Astrocyte (in vitro differentiated cells and primary cell): ENCODE data around the gene ZNF234. TPM values are rescaled to one million over a fixed set of nuclear protein-coding genes. Genes with fewer than 3 reads are reported as not detected.
"Not testable (repeated sequence)": the region's sequence is repeated elsewhere in the genome, so short reads cannot be mapped to it uniquely, and the experiment has no call there.

ENCODE experiments used
- DNase-seq: peaks from one replicate; pipeline ENCODE4 v3.0.0-alpha.2; 2010; ENCODE audit warnings: low read depth
- FAIRE-seq: peaks from 2 replicates; lab custom pipeline; 2011; peaks lifted over from hg19 to GRCh38; lab: Jason Lieb, UNC
- H2AFZ ChIP-seq: 2 replicates; pipeline ENCODE4 v1.6.0; 2012; ENCODE audit warnings: low read depth, low read length, inconsistent platforms
- H3K27ac ChIP-seq: 2 replicates; pipeline ENCODE4 v1.5.1; 2011; ENCODE audit warnings: low read depth, low read length, inconsistent platforms
- H3K27me3 ChIP-seq: 2 replicates; pipeline ENCODE4 v1.6.0; 2011; ENCODE audit warnings: low read length, inconsistent platforms; ENCODE audit not compliant: insufficient read depth
- H3K36me3 ChIP-seq: 2 replicates; pipeline ENCODE4 v1.5.1; 2011; ENCODE audit warnings: low read length, inconsistent platforms; ENCODE audit not compliant: insufficient read depth
- H3K4me1 ChIP-seq: 2 replicates; pipeline ENCODE4 v1.5.1; 2011; ENCODE audit warnings: low read length, inconsistent platforms; ENCODE audit not compliant: insufficient read depth
- H3K4me2 ChIP-seq: 2 replicates; pipeline ENCODE4 v1.6.0; 2012; ENCODE audit warnings: low read length, inconsistent platforms
- H3K4me3 ChIP-seq: 2 replicates; pipeline ENCODE4 v1.5.1; 2011; ENCODE audit warnings: low read depth, mild to moderate bottlenecking, low read length, inconsistent platforms; ENCODE audit not compliant: insufficient read depth
- H3K79me2 ChIP-seq: 2 replicates; pipeline ENCODE4 v1.6.0; 2012; ENCODE audit warnings: mild to moderate bottlenecking, low read length, inconsistent platforms; ENCODE audit not compliant: insufficient read depth
- H3K9ac ChIP-seq: 2 replicates; pipeline ENCODE4 v1.6.0; 2012; ENCODE audit warnings: mild to moderate bottlenecking, low read length, inconsistent platforms
- H3K9me3 ChIP-seq: 2 replicates; pipeline ENCODE4 v1.5.1; 2012; ENCODE audit warnings: low read depth, mild to moderate bottlenecking, low read length, inconsistent platforms; ENCODE audit not compliant: insufficient read depth
- H4K20me1 ChIP-seq: 2 replicates; pipeline ENCODE4 v1.6.0; 2012; ENCODE audit warnings: low read length, inconsistent platforms; ENCODE audit not compliant: insufficient read depth
- H3K27ac Mint-ChIP-seq: one replicate; pipeline ENCODE4 v1.8.0; 2021; ENCODE audit warnings: mild to moderate bottlenecking, mixed read lengths; ENCODE audit not compliant: unreplicated experiment
- H3K27me3 Mint-ChIP-seq: one replicate; pipeline ENCODE4 v1.8.0; 2021; ENCODE audit warnings: low read depth, mixed read lengths; ENCODE audit not compliant: unreplicated experiment
- H3K36me3 Mint-ChIP-seq: one replicate; pipeline ENCODE4 v1.8.0; 2021; ENCODE audit warnings: low read depth, mixed read lengths; ENCODE audit not compliant: unreplicated experiment
- H3K4me1 Mint-ChIP-seq: one replicate; pipeline ENCODE4 v1.8.0; 2021; ENCODE audit warnings: low read depth, mixed read lengths; ENCODE audit not compliant: unreplicated experiment
- H3K4me3 Mint-ChIP-seq: one replicate; pipeline ENCODE4 v1.8.0; 2021; ENCODE audit warnings: mild to moderate bottlenecking, moderate library complexity, mixed read lengths; ENCODE audit not compliant: unreplicated experiment
- H3K9me3 Mint-ChIP-seq: one replicate; pipeline ENCODE4 v1.8.0; 2021; ENCODE audit warnings: mild to moderate bottlenecking, mixed read lengths; ENCODE audit not compliant: unreplicated experiment
- CTCF ChIP-seq: IDR thresholded peaks from 2 replicates; pipeline ENCODE4 v1.5.1; 2011; ENCODE audit warnings: low read depth, mild to moderate bottlenecking, inconsistent platforms, low read length, moderate library complexity; ENCODE audit not compliant: insufficient read depth
- EZH2 ChIP-seq: IDR thresholded peaks from 2 replicates; pipeline ENCODE4 v1.6.1; 2012; ENCODE audit warnings: mild to moderate bottlenecking, low read length, inconsistent platforms; ENCODE audit not compliant: insufficient read depth
- total RNA-seq: library from RNA; stranded (reverse); gene quantifications from 2 replicates; pipeline ENCODE4 v1.2.1, GENCODE V29; 2021

The ZNF234 gene
- total RNA-seq, 1 donor from 2014 or later: 11.6 TPM

GRCh38 chr19:44202470-44202869, 61.1 kb downstream of the ZNF234 start:
- H3K4me3 Mint-ChIP-seq: no peak overlapping the region
- H3K9me3 Mint-ChIP-seq: no peaks in the 10 kb centered on the region

GRCh38 chr19:44202974-44203373, 61.6 kb downstream of the ZNF234 start:
- no peak for DNase-seq
- Mint-ChIP-seq H3K4me3 (no peak overlapping the region), H3K36me3 (no peaks in the 10 kb centered on the region), H3K4me1 (no peaks in the 10 kb centered on the region), H3K27ac (no peak overlapping the region), H3K9me3 (no peaks in the 10 kb centered on the region), H3K27me3 (no peaks in the 10 kb centered on the region)
- no peak overlapping the region for H3K4me2 ChIP-seq
- no peaks in the 10 kb centered on the region for H3K4me1 ChIP-seq
- H4K20me1 ChIP-seq: no peaks in the 10 kb centered on the region
- H2AFZ ChIP-seq: no peak overlapping the region
- H3K36me3 ChIP-seq: no peaks in the 10 kb centered on the region
- FAIRE-seq: no peak
- H3K27me3 ChIP-seq: no peaks in the 10 kb centered on the region
- no peak overlapping the region for H3K9ac ChIP-seq
- no peaks in the 10 kb centered on the region for H3K79me2 ChIP-seq
- no peak overlapping the region for H3K27ac ChIP-seq
- H3K9me3 ChIP-seq: no peaks in the 10 kb centered on the region
- TF ChIP-seq CTCF (no peak), EZH2 (no peak)
- H3K4me3 ChIP-seq: no peak overlapping the region

More at GRCh38 chr19:44202470-44202869, 61.1 kb downstream of the ZNF234 start:
- no peaks in the 10 kb centered on the region for H3K27me3 Mint-ChIP-seq
- FAIRE-seq (no peak), DNase-seq (peak; percentile 2)
- no peak overlapping the region for H3K4me2 ChIP-seq
- no peak overlapping the region for H3K27ac Mint-ChIP-seq
- H3K9me3 ChIP-seq: no peaks in the 10 kb centered on the region
- no peaks in the 10 kb centered on the region for H3K27me3 ChIP-seq
- no peaks in the 10 kb centered on the region for H3K4me1 Mint-ChIP-seq
- no peak overlapping the region for H3K27ac ChIP-seq
- H2AFZ ChIP-seq: no peak overlapping the region
- no peaks in the 10 kb centered on the region for H3K36me3 Mint-ChIP-seq
- no peak overlapping the region for H3K9ac ChIP-seq
- no peaks in the 10 kb centered on the region for H3K4me1 ChIP-seq
- H4K20me1 ChIP-seq: no peaks in the 10 kb centered on the region
- H3K36me3 ChIP-seq: no peaks in the 10 kb centered on the region
- TF ChIP-seq EZH2 (no peak), CTCF (no peak)
- no peak overlapping the region for H3K4me3 ChIP-seq
- no peaks in the 10 kb centered on the region for H3K79me2 ChIP-seq

- not testable (repeated sequence) for H3K4me2 ChIP-seq, H3K9me3 ChIP-seq, H3K4me3 ChIP-seq, H3K4me1 Mint-ChIP-seq, H3K4me1 ChIP-seq, H3K9me3 Mint-ChIP-seq, FAIRE-seq, H3K79me2 ChIP-seq, H3K9ac ChIP-seq, DNase-seq, H3K4me3 Mint-ChIP-seq, H2AFZ ChIP-seq, H3K27me3 Mint-ChIP-seq, H4K20me1 ChIP-seq, H3K27me3 ChIP-seq, H3K27ac ChIP-seq, H3K36me3 Mint-ChIP-seq, H3K27ac Mint-ChIP-seq, H3K36me3 ChIP-seq
These were observed 62.5 kb downstream of the ZNF234 start for GRCh38 chr19:44203877-44204276.
